NCI-H82 treated with DMSO at 0.1 percent for 48 hours (cell line): Measurements from ENCODE around the gene ACRBP.

Source experiments
- DNase-seq: peaks from one replicate; lab custom pipeline; 2025; ENCODE audit not compliant: unreplicated experiment; lab: John Stamatoyannopoulos, UW

ACRBP gene

DNA sequence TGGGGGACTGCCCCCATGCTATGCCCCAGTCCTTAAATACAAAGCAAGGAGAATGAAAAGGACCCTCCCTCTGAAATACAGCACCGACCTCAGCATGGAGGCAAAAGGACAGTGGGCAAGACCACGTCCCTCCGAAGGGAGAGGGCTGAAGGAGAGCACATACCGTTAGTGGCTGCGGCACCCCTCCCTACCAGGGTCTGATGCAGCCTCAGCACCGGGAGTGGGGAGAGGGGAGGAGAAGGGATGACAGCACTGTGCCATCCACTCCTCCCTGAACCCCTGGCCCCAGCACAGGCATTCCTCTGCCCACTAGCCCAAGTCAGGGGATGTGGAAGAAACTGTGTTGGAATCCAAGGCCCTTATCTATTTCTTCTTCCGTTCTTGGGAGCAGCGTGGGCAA lies 3.6 kb upstream of the ACRBP start:
- no peak for DNase-seq

DNA sequence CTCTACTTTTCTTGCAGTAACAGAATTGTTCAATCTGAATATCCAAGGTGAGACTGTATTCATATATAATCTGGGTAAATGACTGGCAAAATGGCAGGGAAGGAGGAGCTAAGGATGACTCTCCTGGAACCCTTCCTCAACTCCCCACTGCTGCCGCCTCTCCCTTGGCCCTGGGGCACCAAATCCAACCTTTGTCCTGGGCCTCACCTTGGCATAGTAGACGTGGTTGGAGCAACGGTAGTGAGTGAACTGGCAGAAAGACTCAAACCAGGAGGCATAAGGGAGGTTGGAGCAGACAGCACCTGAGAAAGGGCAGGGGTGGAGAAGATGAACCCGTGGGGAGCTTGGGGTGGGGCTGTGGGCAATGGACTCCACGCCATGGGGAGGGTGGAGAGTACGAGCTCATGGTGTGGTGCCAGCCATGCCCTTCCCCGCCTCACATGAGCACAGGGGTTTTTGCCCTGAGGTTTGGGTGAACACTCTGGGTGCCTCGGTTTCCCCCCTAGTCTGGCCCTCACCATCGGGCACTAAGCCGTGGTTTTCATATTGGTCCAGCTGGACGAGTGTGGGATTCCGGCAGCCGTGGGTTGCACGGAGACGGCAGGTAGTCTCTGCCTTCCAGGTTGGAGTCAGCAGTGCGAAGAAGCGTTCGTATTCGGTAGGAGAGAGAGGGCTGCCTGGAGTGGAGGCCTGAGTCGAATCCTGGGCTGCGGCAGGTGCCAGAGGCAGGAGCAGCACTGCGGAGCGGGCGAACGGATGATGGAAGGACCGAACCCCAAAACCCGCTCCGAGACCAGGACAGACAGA lies 753 bp downstream of the ACRBP start:
- no peak for DNase-seq

GRCh38 chr12:6644903-6645302 lies 2.3 kb downstream of the ACRBP start:
- DNase-seq, result no peak

DNA sequence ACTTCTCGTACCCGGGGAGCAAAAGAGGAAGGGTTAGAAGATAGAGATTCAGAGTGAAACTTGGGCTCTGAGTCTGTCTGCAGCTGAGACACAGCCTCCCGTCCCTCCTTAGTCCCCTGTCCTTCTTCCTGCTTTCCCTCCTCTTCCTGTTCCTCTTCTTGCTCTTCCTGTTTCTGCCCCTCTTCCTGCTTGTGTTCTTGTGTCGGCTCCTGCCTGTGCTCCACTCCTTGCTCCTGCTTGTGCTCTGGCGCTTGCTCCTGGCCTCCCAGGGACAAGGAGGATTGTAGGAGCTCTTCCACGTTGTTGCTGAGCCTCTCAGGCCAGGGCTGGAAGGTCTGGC lies 3.0 kb downstream of the ACRBP start:
- no peak for DNase-seq

GRCh38 chr12:6643569-6644256 lies 3.5 kb downstream of the ACRBP start:
- no peak for DNase-seq

- DNase-seq, result no peak
Measured at GRCh38 chr12:6641131-6641530, 6.1 kb downstream of the ACRBP start.

- no peak for DNase-seq
Measured at GRCh38 chr12:6640497-6640896, 6.7 kb downstream of the ACRBP start.

DNA sequence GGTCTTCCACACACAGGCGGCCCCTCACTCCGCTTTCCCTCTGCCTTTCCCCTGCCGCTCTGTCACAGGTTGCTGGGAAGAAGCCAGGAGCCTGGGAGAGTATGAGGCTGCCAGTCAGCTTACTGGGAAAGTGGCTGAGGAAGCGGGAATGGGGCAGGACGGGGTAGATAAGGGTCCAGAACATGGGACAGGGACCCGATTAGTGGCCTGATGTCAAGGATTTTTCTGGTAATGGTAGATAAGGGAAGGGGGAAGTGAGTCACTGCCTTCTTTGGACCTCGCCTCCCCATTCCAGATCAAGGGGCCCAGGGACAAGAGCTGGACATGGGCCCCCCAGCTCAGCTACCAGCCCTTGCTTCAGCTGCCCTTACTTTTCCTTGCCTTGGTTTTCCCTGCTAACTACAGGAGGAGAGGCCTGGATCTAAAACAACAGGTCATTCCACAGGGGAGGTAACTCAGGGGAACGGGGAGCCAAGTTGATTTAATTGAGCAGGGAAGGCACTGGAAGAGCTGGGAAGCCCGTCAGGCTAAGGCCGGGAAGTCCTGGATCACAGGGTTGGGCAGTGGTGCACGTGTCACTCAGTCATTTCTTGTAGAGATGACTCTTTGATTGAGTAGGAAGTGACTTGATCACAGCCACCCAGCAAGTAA lies 8.0 kb downstream of the ACRBP start:
- no peak for DNase-seq

GRCh38 chr12:6638305-6638704 lies 8.9 kb downstream of the ACRBP start:
- no peak for DNase-seq

GRCh38 chr12:6635856-6636531 lies 11.2 kb downstream of the ACRBP start, which contains the start of gene LPAR5:
LPAR5 (minus strand) TSS chr12:6635959; CDS start chr12:6621248, 14,711 bp downstream.
- DNase-seq, result no peak

DNA sequence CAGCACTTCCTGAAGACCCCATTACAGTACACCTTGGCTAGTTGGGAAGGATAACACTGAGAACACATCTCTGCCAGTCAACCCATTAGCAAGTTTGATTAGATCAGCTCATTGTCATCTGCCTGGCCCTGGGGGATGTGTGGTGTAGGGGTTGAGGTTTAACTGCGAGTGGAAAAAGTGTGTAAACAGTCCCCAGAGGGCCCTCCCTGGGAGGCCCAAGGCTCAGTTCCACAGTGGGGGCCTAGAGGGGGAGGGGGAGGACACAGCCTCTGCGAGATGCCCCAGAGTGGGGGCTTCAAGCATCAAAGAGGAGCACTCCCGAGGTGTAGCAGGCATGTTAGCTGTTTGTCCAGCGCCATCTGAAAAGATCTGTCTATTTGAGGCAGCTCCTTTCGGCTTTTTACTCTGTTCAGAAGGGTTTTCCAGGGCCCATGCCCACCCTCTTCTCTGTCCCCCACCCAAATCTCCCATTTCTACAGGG lies 11.8 kb downstream of the ACRBP start:
- DNase-seq, result no peak

DNA sequence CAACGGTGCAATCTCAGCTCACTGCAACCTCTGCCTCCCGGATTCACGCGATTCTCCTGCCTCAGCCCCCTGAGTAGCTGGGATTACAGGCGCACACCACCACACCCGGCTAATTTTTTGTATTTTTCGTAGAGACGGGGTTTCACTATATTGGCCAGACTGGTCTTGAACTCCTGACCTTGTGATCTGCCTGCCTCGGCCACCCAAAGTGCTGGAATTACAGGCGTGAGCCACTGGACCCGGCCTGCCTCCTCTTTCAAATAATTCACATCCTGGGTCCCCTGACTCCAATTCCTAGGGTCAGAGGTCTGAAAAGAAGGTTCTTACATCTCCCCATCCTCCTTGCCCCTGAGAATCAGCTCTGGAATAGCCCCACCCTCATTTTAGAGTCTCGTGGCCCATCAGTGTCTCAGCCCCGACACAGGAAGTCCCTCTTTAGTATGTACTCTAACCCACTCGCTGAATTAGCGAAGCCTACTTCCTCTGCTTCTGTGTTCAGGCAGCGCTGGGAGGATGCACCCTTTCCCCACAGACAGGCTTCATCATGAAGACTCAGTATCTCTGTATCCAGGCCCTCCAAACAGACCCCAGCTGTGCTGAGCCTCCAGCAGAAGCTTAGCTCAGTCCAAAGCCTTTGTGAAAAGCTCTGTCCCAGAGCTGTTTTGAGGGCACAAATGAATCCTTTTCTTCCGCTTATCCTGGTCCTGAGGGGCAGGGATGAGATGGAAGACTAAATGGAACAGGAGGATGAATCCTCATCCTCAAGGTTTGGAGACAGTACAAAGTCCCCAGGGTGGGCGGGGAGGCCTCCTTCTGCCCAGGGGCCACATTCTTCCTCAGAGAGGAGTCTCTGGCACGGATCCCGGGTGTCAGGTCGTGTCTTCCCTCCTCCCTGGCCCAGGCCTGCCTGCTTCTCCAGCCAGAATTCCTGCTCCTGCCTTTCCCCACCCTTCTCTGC lies 14.9 kb downstream of the ACRBP start:
- DNase-seq, result no peak

DNA sequence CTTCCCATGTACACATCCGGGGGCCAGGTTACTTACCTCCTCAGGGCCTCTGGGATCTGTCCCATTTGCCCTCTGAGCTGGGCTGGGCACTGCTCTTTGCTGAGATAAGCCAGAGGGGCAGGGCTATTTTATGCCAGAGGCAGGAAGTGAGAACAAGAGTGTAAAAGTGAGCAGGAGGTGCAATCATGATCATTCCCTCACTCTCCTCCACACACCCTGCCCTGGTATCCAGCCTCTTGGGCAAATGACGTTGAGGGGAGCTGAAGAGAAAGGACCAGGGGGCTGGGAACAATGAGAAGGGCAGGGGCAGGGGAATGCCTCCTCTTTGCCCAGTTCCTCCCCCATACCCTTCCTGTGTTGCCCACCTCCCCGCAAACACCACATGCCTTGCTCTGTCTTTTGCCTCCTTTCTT lies 15.7 kb downstream of the ACRBP start:
- DNase-seq, result no peak

GRCh38 chr12:6630736-6631135 lies 16.5 kb downstream of the ACRBP start:
- peak; percentile 28 for DNase-seq

DNA sequence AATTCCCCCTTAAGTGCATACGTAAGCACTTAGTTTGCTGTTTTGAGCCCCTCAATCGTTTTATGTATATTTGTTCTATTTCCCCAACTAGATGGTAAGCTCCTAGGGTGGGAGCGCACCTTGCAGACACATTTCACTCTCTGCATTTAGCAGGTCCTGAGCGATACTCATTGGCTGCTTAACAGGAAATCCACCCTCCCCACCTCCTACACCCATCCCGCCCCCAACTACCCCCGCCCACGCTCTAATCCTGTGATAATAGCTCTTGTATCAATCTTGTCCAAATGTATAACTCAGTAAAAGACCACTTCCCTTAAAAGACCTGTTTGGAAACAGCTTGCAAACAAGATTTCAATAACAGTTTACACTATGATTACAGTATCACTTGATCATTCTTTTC lies 19.6 kb downstream of the ACRBP start:
- DNase-seq, result peak; percentile 75

DNA sequence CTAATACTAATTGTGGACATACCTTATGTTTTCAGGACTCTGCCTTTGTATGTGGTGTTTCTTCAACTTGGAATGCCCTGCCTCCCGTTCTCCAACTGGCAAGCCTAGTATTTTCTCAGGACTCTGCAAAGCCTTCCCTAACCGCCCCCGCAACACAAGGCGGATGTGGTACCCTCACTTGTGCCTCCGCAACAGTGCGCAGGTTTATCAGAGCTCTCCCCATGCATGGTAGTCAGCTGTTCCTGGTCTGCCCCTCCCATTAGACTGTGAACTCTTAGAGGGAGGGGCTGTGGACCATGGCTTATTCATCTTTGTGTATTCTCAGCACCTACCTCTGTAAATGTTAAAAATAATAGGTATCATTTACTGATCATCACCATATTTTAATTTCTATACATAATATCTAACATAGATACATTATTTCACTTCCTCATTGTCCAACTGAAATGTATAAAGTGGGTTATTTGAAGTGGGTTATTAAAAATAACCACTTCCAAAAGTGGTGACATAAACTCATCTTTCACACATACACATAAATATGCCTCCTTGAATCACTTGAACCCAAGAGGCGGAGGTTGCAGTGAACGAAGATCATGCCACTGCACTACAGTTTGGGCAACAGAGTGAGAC lies 20.5 kb downstream of the ACRBP start:
- no peak for DNase-seq

GRCh38 chr12:6620885-6621274 lies 26.4 kb downstream of the ACRBP start:
- DNase-seq, result no peak

GRCh38 chr12:6620137-6620884 lies 26.9 kb downstream of the ACRBP start:
- DNase-seq, result no peak
